Measurements from ENCODE around the gene SHB.

GRCh38 chr9:37908283-37908682 is 160.7 kb downstream of the SHB start:
- TF ChIP-seq POLR2A (IDR thresholded peaks at IDR 0.05): no peak
- TF ChIP-seq CTCF (IDR thresholded peaks at IDR 0.05): no peak

Measured in lower leg skin (tissue), 3 donors.